HepG2 (cell line): ENCODE results near the gene COG5. TPM values are rescaled to one million over a fixed set of nuclear protein-coding genes. Genes with fewer than 3 reads are reported as not detected.
A peak's percentile ranks its signal among the peaks of the same experiment; 100 is the strongest.

ENCODE experiments used
- ELF3 ChIP-seq: IDR thresholded peaks from 2 replicates; pipeline ENCODE4 v1.6.1; 2016; ENCODE audit warnings: missing genetic modification reagents, missing compliant biosample characterization
- HIC2 ChIP-seq: sonication (generic); formaldehyde crosslinking; IDR thresholded peaks from 2 replicates; pipeline ENCODE4 v1.9.0; 2022; ENCODE audit warnings: low read depth, missing genetic modification reagents
- MAF1 ChIP-seq: sonication (generic); formaldehyde crosslinking; IDR thresholded peaks from 2 replicates; pipeline ENCODE4 v1.5.0; 2020; ENCODE audit warnings: missing genetic modification reagents, borderline replicate concordance
- MEIS1 ChIP-seq: sonication (generic); formaldehyde crosslinking; IDR thresholded peaks from 2 replicates; pipeline ENCODE4 v1.9.0; 2021; ENCODE audit warnings: mild to moderate bottlenecking, missing genetic modification reagents, moderate library complexity, borderline replicate concordance
- ONECUT2 ChIP-seq: sonication (generic); formaldehyde crosslinking; IDR thresholded peaks from 2 replicates; pipeline ENCODE4 v1.4.0; 2020; ENCODE audit warnings: missing genetic modification reagents
- ZMYM2 ChIP-seq: sonication (generic); formaldehyde crosslinking; IDR thresholded peaks from 2 replicates; pipeline ENCODE4 v1.8.0; 2022; ENCODE audit warnings: mild to moderate bottlenecking, missing genetic modification reagents
- ZNF549 ChIP-seq: sonication (generic); formaldehyde crosslinking; IDR thresholded peaks from 2 replicates; pipeline ENCODE4 v1.5.0; 2020; ENCODE audit warnings: missing genetic modification reagents
- ZNF644 ChIP-seq: IDR thresholded peaks from 2 replicates; pipeline ENCODE4 v1.6.1; 2016; ENCODE audit warnings: low read depth
- ZNF780A ChIP-seq: sonication (generic); formaldehyde crosslinking; IDR thresholded peaks from 2 replicates; pipeline ENCODE4 v1.8.0; 2022; ENCODE audit warnings: mild to moderate bottlenecking, missing genetic modification reagents, moderate library complexity
- polyA plus RNA-seq, 8 experiments: library from polyadenylated mRNA; depleted of rRNA in 3 of 8; stranded (reverse) in 7 of 8; unstranded in 1 of 8; fragments of >200 nt; fragmentation: Illumina TruSeq in 4 of 8; extraction: Trizol in 4 of 8; gene quantifications; 2 replicates each; pipeline versions ENCODE4 v1.2.1 to v1.2.3, GENCODE V29; 2011 to 2016; ENCODE audit warnings: low read depth in 4 of 8, missing spikeins in 1 of 8, mixed read lengths in 1 of 8; ENCODE audit not compliant: insufficient read depth in 1 of 8
- total RNA-seq, 5 experiments: library from RNA; depleted of rRNA; stranded (reverse); fragments of >200 nt; fragmentation: Illumina TruSeq; extraction: Trizol; gene quantifications; 2 replicates each; pipeline ENCODE4 v1.2.3, GENCODE V29; 2016; ENCODE audit warnings: low read depth in 1 of 5
- TF ChIP-seq, protein P1 (sequence below): sonication (generic); formaldehyde crosslinking; IDR thresholded peaks from 2 replicates; pipeline ENCODE4 v1.4.0; 2020; ENCODE audit warnings: missing genetic modification reagents
- TF ChIP-seq, protein P2 (sequence below), 2 experiments: sonication (generic) in 1 of 2; formaldehyde crosslinking in 1 of 2; IDR thresholded peaks; 2 replicates each; pipeline versions ENCODE4 v1.4.0 to v1.6.1; 2016 to 2020; ENCODE audit warnings: borderline replicate concordance in 1 of 2, low read depth in 1 of 2, mild to moderate bottlenecking in 1 of 2, missing genetic modification reagents in 1 of 2
- TF ChIP-seq, protein P3 (sequence below): sonication (generic); formaldehyde crosslinking; IDR thresholded peaks from 2 replicates; pipeline ENCODE4 v1.8.0; 2022; ENCODE audit warnings: low read depth, missing genetic modification reagents
- TF ChIP-seq, protein P4 (sequence below): IDR thresholded peaks from 2 replicates; pipeline ENCODE4 v1.6.1; 2016; ENCODE audit warnings: mild to moderate bottlenecking

Gene COG5
- total and polyA plus RNA-seq, 2 of the 13 experiments (the other 11 are each of a cell fraction or from before 2014, with no cell fraction given) = 20.4 to 31.3 TPM

DNA sequence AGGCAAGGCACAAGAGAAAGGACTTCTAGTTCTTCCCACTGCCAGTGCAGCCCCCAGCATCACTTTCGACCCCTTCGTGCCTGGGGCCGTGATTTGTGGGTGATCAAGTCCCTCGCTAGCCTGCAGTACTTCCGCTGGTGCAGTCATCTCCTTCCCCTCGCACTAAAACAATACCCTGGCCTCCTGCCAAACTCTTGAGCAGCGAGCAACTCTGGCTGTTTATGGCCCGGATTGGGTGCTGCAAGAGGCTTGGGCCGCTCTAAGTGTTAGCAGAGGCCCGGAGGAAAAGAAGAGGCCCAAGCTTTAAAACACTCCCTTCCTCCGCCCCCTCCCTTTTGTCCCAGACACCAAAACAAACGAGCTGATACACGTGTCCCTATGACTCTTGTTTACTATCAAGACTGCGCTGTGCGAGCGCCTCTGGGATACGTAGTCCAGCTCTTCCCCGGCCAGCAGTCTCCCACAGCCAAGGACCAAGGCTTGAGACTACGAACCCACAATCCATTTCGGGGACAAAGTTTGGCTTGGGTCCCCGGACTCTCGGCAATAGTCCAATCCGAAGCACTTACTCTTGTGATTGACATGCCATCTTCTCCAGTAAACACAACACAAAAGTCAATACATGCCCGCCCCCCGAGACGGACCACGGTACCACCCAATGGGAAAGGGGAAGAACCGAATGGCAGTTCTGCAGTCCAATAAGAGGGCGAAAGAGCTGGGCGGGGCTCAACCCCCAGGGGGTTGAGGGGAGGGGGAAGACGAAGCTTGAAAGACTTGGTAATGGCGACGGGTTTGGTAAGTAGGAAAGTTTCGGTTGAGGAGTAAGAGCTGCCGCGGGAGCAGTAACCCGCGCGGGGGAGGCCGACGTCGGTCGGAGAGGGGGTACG is 395.2 kb downstream of the COG5 start, which contains the start of gene HBP1 (continued):
- TF ChIP-seq, protein P1, sequence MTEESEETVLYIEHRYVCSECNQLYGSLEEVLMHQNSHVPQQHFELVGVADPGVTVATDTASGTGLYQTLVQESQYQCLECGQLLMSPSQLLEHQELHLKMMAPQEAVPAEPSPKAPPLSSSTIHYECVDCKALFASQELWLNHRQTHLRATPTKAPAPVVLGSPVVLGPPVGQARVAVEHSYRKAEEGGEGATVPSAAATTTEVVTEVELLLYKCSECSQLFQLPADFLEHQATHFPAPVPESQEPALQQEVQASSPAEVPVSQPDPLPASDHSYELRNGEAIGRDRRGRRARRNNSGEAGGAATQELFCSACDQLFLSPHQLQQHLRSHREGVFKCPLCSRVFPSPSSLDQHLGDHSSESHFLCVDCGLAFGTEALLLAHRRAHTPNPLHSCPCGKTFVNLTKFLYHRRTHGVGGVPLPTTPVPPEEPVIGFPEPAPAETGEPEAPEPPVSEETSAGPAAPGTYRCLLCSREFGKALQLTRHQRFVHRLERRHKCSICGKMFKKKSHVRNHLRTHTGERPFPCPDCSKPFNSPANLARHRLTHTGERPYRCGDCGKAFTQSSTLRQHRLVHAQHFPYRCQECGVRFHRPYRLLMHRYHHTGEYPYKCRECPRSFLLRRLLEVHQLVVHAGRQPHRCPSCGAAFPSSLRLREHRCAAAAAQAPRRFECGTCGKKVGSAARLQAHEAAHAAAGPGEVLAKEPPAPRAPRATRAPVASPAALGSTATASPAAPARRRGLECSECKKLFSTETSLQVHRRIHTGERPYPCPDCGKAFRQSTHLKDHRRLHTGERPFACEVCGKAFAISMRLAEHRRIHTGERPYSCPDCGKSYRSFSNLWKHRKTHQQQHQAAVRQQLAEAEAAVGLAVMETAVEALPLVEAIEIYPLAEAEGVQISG (CRISPR knock-in tag) = peak; percentile 61; the same call in 1 of the 2 replicates
- TF ChIP-seq MAF1 (CRISPR knock-in tag) (no peak), ZMYM2 (CRISPR knock-in tag) (no peak), MEIS1 (0 out of 2 replicates have a peak, but pooled peaks have one; percentile 9), HIC2 (no peak), ZNF549 (CRISPR knock-in tag) (no peak), ELF3 (CRISPR knock-in tag) (no peak), ONECUT2 (no peak), ZNF780A (CRISPR knock-in tag) (0 out of 2 replicates have a peak, but pooled peaks have one; percentile 21), ZNF644 (CRISPR knock-in tag) (no peak)
- TF ChIP-seq, protein P2, sequence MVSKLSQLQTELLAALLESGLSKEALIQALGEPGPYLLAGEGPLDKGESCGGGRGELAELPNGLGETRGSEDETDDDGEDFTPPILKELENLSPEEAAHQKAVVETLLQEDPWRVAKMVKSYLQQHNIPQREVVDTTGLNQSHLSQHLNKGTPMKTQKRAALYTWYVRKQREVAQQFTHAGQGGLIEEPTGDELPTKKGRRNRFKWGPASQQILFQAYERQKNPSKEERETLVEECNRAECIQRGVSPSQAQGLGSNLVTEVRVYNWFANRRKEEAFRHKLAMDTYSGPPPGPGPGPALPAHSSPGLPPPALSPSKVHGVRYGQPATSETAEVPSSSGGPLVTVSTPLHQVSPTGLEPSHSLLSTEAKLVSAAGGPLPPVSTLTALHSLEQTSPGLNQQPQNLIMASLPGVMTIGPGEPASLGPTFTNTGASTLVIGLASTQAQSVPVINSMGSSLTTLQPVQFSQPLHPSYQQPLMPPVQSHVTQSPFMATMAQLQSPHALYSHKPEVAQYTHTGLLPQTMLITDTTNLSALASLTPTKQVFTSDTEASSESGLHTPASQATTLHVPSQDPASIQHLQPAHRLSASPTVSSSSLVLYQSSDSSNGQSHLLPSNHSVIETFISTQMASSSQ (IDR thresholded peaks at IDR 0.05; ENCODE audit: low read depth) = no peak; the same call in 1 of the 2 replicates
- TF ChIP-seq, protein P2 (CRISPR knock-in tag; IDR thresholded peaks at IDR 0.05; ENCODE audit: borderline replicate concordance) = peak; percentile 7; the same call in 1 of the 2 replicates
- TF ChIP-seq, protein P3, sequence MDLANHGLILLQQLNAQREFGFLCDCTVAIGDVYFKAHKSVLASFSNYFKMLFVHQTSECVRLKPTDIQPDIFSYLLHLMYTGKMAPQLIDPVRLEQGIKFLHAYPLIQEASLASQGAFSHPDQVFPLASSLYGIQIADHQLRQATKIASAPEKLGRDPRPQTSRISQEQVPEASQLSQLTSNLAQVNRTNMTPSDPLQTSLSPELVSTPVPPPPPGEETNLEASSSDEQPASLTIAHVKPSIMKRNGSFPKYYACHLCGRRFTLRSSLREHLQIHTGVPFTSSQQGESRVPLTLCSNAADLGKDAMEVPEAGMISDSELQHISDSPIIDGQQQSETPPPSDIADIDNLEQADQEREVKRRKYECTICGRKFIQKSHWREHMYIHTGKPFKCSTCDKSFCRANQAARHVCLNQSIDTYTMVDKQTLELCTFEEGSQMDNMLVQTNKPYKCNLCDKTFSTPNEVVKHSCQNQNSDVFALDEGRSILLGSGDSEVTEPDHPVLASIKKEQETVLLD (CRISPR knock-in tag) = no peak
- TF ChIP-seq, protein P4, sequence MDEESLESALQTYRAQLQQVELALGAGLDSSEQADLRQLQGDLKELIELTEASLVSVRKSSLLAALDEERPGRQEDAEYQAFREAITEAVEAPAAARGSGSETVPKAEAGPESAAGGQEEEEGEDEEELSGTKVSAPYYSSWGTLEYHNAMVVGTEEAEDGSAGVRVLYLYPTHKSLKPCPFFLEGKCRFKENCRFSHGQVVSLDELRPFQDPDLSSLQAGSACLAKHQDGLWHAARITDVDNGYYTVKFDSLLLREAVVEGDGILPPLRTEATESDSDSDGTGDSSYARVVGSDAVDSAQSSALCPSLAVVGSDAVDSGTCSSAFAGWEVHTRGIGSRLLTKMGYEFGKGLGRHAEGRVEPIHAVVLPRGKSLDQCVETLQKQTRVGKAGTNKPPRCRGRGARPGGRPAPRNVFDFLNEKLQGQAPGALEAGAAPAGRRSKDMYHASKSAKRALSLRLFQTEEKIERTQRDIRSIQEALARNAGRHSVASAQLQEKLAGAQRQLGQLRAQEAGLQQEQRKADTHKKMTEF (CRISPR knock-in tag) = peak; percentile 22; the same call in 1 of the 2 replicates
